GM11168 (cell line): Measurements from ENCODE around the gene SEC14L6.
"Not testable (repeated sequence)": the region's sequence is repeated elsewhere in the genome, so short reads cannot be mapped to it uniquely, and the experiment has no call there.

Experiments
- in situ Hi-C: fragments of 300-500 bp; cut with MboI; formaldehyde crosslinking; loops from one replicate; pipeline ENCODE4 v1.12.0; 2022; ENCODE audit warnings: low sequenced_read_pairs; ENCODE audit not compliant: unreplicated experiment

Gene SEC14L6

DNA sequence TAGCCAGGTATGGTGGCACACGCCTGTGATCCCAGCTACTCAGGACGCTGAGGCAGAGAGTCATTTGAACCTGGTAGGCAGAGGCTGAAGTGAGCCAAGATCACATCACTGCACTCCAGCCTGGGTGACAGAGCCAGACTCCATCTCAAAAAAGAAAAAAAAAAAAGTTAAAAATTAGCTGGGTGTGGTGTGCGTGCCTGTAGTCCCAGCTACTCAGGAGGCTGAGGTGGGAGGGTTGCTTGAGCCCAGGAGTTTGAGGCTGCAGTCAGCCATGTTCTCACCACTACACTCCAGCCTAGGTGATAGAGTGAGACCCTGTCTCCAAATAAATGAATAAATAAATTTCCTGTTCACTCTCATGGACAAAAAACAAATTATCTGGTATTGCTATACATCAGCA is 5.0 kb downstream of the SEC14L6 start:
- in situ Hi-C loops: not testable (repeated sequence)

DNA sequence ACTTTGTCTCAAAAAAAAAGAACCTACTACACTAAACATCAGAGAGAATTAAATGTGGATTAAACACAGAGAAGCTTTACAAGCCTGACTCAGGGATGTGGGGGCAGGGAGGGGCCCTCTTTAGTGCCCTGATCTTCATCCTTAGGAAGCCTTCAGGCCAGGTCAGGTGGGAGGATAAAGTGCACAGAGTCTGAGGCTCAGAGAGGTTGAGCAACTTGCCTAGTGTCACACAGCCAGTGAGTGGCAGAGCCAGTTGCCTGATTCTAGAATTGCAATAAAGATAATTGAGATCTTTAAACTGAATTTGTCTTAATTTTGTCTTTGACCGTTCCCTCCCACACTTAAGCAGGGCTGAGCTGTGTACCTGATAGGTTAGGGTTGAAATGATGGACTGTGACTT is 7.2 kb downstream of the SEC14L6 start:
- in situ Hi-C loops: no loop called here

GRCh38 chr22:30538280-30538679 is 8.3 kb downstream of the SEC14L6 start:
- in situ Hi-C loops: no loop called here

GRCh38 chr22:30537083-30537731 is 9.3 kb downstream of the SEC14L6 start:
- in situ Hi-C loops: no loop called here

DNA sequence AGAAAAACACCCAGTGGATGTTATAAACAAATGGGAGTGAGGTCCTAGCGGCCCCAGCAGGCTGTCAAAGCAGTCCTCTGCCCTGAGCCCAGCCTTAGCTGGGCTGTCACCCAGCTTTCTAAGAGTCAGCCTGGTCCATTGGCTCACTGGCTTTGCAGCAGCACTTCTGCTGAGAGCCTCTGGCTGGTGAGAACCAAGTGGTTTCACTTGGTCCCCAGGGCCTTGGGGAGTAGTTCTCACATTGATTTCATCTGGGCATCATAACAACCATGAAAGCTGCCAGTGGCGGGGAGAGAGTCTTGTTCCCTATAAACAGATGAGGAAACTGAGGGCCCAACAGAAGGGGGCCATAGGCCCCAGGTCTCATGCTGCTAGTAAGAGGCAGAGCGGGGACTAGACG is 11.4 kb downstream of the SEC14L6 start:
- in situ Hi-C loops: no loop called here

GRCh38 chr22:30531651-30532608 is 14.6 kb downstream of the SEC14L6 start:
- in situ Hi-C loops: no loop called here

DNA sequence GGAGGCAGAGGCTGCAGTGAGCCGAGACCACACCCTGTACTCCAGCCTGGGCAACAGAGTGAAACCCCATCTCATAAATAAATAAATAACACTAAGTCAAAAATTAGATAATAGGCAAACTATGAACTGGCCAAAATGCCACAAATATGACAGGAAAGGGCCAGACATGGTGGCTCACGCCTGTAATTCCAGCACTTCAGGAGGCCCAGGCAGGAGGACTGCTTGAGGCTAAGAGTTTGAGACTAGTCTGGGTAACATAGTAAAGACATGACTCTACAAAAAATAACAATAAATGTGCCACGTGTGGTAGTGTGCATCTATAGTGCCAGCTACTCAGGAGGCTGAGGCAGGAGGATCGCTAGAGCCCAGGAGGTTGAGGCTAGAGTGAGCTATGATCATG is 19.9 kb downstream of the SEC14L6 start:
- in situ Hi-C loops: no loop called here

DNA sequence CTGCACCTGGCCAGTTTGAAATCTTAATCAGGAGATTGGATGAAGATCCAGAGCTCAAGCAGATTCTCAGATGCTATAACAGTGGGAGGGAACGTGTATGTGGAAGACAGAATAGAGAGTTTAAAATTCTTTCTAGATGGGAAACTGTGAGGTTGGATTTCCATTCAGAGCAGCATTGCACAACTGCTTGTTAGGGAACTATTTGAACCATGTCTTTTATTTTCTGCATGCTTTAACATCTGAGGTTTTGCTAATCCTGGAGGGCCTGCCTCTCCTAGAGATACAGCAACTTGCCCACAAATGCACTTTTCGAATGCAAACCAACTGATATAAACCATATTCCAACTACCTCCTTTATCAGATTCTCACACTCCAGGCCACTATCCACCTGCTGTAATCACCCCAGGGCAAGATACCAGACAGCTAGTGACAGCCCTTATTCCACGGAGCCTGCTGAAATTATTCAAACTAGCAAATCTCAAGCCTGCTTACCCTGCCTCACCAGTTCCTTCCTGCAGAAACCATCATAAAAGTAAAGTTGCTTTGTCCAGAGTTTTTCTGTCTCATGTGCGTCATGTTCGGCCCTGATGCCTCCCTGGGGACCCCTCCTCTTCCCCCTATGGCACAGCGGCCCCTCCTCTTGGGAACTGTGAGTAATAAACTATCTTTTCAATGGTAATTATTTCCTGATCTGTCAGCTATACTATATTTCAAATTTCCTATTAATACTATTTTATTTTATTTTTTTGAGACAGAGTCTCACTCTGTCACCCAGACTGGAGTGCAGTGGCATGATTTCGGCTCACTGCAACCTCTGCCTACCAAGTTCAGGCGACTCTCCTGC is 22.7 kb downstream of the SEC14L6 start:
- in situ Hi-C loops: no loop called here

DNA sequence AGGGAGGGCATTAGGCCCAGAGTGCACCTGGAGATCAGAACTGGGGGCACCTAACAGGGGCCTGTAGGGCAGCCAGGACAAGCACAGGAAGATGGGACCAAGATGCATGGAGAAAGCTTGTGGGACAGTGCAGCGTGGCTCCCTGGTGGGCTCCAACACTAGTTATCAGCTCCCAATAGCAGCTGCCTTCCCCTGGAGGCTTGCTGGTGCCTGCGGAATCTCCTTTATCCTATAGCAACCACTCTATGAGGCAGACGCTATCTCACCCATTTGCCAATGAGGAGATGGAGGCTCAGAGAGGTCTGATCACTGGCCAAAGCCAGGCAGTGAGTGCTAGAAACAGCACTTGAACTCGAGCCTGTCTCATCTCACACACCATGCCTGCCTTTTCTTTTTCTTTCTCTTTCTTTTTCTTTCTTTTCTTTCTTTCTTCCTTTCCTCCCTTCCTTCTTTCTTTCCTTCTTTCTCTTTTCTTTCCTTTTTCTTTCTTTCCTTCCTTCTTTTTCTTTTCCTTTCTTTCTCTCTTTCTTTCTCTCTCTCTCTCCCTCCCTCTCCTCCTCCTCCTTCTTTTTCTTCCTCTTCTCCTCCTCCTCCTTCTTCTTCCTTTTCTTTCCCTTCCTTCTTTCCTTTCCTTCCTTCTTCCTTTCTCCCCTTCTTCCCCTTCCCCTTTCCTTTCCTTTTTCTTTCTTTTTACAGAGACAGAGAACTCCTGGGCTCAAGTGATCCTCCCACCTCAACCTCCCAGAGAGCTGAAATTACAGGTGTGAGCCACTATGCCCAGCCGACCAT is 25.0 kb downstream of the SEC14L6 start:
- in situ Hi-C loops: no loop called here

DNA sequence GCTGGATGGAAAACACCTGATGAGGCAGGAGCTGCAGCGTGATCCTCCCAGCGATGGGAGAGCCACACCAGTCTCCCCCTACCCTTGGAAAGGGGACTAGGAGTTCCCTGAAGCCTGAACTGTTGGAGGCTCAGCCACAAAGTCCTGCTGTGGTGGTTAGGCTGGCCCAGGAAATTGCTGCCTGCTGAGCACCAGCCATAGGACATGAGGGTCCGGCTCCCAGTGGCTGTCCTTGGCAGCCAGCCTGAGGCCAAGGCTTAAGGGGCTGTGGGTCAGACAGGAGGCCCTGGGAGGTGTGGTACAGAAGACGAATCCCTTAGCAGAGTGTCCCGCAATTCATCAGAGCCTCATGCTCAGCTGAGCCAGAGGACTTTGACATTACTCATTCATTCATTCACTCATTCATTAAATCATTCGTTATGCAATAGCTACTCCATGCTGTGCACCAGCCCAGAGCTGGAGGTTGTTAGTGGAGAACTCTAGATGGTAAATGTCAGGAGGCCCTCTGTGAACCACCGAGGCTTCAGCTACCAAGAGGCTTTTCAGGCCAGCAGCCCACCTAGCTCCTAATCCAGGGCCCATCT is 26.6 kb downstream of the SEC14L6 start:
- in situ Hi-C loops: no loop called here

DNA sequence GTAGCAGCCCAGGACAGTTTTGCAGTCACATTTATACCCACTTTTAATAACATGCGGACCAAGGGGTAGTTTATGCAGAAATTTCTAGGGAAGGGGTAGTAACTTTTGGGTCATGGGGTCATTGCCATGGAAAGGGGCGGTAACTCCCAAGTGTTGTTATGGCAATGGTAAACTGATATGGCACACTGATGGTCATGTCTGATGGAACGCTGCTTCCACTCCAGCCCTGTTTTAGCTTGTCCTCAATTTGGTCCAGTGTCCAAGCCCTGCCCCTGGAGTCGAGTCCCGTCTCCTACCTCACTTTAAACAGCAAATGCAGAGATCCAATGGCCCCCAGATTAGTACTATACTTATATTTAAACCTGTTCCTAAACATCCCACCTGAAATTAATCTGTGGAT is 29.8 kb downstream of the SEC14L6 start:
- in situ Hi-C loops: no loop called here

DNA sequence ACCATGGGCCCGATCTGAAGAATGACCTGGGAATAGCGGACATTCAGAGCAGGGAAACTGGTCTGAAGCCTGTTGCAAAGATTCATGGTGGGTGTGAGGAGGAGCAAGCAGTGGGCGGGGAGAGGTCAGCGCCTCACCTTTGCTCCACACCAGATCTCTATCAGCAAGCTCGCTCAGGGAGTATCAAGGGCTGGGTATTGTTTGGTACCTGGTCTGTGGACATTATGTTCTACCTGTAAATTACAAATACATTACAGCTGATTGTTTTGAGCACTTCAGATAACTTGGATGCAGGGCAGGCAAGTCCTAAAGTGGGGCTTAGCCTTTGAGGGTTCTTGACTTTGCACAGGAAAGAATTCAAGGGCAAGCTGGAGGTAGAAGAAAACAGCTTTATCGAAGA is 30.3 kb downstream of the SEC14L6 start:
- in situ Hi-C loops: no loop called here

- in situ Hi-C loops: no loop called here
Observed at GRCh38 chr22:30514252-30514651, 32.3 kb downstream of the SEC14L6 start.

DNA sequence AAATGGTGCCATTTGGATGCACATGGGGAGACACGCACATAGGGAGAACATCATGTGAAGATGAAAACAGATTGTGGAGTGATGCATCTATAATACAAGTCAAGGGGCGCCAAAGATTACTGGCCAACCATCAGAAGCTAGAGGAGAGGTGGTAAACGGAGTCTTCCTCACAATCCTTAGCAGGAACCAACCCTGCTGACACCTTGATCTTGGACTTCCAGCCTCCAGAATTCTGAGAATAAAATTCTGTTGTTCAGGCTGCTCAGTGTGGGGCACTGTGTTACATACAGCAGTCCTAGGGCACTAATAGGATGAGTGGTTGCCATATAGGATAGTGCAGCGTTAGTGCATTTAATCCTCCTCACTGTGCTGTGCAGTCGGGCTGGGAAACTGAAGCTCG is 33.1 kb downstream of the SEC14L6 start:
- in situ Hi-C loops: no loop called here

- in situ Hi-C loops: no loop called here
Observed at GRCh38 chr22:30511911-30512310, 34.6 kb downstream of the SEC14L6 start.

GRCh38 chr22:30511109-30511508 is 35.4 kb downstream of the SEC14L6 start:
- in situ Hi-C loops: no loop called here

GRCh38 chr22:30508216-30508615 is 38.3 kb downstream of the SEC14L6 start:
- in situ Hi-C loops: no loop called here

GRCh38 chr22:30507670-30508069 is 38.9 kb downstream of the SEC14L6 start:
- in situ Hi-C loops: no loop called here

- in situ Hi-C loops: no loop called here
Observed at GRCh38 chr22:30506507-30506968, 40.0 kb downstream of the SEC14L6 start.
